GM21717 (cell line): ENCODE results near the gene GPC3.
"Not testable (repeated sequence)": the region's sequence is repeated elsewhere in the genome, so short reads cannot be mapped to it uniquely, and the experiment has no call there.

Experiments used
- ATAC-seq: cut with Tn5 transposase; IDR thresholded peaks from one replicate; pipeline ENCODE4 v1.9.1; 2021; ENCODE audit warnings: mild to moderate bottlenecking, moderate library complexity; ENCODE audit not compliant: unreplicated experiment

The GPC3 gene

DNA sequence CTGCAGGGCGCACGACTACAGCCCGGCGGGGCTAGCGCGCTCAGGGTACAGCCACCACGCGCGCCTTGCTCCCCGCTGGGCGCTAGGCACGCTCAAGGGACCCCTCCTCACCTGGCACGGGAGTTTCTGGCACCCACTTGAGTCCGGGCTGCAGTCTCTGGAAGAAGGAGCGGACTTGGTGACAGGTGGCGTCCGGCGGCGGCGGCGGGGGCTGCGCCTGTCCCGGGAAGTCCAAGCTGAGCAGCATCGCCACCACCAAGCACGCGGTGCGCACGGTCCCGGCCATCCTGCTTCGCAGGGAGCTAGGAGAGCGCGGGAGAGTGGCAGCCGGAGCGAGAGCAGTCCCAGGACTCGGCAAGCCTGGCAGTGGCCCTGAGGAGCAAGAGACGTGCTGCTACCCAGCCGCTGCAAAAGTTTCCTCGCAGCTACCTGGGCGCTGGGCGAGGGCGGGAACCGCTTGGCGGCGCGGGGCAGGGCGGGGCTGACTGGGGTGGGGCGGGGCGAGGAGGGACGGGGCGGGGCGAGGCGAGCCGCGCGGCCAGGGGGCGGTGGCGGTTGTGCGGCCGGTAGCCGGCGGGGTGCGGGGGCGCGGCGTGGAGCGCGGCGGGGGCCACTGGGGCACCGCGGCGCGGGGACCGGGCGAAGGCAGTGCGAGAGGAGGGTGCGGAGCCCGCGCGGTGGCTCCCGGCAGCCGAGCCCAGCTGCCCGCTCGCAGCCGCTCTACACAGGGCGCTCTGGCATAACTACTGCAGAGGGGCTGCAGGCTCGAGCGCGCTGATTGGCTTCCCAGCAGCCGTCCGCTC is at the start of gene GPC3:
TSS of gene GPC3 (minus strand) at position 431 of the 803 bp plus-strand sequence.
- ATAC-seq = no peak

DNA sequence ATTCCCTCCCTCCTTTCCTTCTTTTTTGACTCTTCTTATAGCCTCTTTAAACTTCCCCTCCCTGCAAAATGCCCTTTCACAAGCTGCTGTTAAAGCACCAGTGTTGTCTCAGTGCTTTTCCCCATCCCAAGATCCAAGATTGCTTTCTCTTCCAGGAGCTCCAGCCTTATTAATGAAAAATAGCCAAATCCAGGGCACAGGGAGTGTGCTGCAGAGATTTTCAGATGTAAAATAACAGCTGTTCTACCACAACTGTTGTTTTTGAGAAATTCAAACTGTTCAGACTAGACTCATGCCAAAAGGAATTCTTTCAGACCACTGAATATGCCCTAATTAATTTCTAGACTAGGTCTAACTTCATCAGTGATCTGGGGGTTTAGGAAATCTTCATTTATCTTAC is 47.0 kb upstream of the GPC3 start:
- no peak for ATAC-seq

DNA sequence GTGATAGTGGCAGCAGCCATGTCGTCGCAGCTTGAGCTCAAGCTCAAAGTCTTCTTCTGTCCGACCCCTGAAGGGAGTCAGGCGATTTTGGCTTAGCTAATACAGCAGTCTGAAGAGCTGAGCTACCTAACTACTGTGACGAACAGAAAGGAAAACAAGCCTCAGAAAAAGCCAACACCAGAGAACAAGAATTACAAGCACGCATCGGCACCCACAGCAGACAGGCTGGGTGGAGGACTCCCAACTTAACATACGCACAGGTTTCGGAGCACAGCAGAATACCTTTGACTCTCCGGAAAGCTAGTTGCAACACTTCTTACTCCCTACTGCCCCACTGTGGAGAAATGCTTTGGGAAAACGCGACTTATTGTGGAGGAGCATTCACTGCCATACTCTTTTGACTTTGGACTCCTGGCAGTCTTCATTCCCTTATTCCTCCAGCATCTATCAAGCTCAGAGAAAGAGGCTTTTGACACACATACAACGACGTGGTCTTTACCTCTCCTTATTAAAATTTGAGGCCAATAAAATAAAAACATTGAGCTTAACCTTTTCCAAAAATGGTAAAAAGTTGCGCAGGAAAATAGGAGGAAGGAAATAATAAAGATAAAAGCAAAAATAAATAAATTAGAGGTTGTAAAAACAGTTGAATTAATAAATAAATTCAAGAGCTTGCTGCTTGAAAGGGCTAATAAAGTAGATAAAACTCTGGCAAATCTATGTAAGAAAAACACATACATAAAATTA is 41.3 kb upstream of the GPC3 start:
- no peak for ATAC-seq

GRCh38 chrX:134025986-134026545 is 40.7 kb upstream of the GPC3 start:
- no peak for ATAC-seq

- ATAC-seq = no peak
Measured at GRCh38 chrX:134024686-134025377, 39.4 kb upstream of the GPC3 start.

DNA sequence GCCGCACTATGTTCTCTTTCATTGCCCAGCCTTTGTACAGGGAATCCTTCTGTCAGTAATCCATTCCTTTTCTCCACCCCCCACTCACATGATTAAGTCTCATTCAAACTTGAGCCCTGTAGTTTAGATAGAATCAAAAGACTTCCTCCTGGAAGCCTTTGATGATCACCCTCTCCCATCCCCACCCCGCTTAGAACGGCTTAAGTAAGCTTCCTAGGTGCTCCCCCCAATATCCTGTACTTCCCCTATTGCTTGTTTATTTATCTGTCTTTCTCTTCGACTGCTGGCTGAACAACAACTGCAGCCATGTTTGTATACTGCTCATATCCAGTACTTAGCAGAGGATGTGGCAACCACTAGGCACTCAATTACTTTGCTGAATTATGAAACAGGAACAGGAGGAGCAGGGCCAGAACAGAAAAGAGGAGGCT is 38.5 kb upstream of the GPC3 start:
- ATAC-seq = no peak

DNA sequence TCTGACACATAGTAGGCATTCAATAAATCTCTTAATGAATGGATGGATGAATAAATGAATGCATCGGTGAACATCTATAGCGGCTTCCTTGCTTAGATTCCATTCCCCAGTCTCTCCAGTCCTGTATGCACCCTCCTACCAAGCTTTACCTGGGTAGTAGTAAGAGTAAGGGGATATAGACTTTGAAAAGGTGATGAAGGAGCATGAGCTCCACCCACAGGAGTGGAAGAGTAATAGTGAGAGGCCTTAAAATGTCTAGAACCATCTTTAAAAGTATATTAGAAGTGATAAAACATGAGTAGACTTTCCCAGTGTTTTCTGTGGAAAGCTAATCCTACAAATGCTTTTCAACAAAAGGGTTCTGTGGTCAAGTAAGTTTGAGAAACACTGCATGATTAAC is 35.5 kb upstream of the GPC3 start:
- no peak for ATAC-seq

GRCh38 chrX:134019567-134020206 is 34.3 kb upstream of the GPC3 start:
- no peak for ATAC-seq

- ATAC-seq = not testable (repeated sequence)
Measured at GRCh38 chrX:134016309-134016708, 30.9 kb upstream of the GPC3 start.

DNA sequence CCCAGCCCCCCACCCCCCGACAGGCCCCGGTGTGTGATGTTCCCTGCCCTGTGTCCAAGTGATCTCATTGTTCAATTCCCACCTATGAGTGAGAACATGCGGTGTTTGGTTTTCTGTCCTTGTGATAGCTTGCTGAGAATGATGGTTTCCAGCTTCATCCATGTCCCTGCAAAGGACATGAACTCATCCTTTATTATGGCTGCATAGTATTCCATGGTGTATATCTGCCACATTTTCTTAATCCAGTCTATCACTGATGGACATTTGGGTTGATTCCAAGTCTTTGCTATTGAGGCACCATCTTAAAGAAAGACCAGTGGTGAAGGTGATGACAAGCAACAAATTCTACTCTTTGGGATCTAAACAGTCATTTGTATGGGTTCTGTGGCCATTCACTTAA is 30.1 kb upstream of the GPC3 start:
- ATAC-seq = not testable (repeated sequence)

GRCh38 chrX:134013524-134013923 is 28.1 kb upstream of the GPC3 start:
- ATAC-seq = no peak

GRCh38 chrX:134013092-134013497 is 27.7 kb upstream of the GPC3 start:
- no peak for ATAC-seq

DNA sequence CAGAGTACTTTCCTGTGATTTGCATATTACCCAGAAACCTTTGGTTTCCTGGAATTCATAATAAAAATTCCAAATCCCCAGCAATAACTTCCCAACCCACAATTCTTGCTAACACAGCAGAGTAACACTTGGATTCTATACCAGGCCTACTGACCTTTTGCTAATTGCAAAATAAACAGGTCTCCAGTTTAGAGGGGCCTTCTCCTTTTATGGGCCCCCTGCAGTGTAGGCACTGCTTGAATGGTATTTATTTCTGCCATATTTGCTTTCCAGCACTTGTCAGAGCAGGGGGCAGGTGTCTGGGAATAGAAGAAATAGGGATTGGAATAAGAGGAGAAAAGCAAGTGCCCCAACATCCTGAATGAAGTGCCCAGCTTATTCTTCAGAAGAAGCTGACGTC is 25.3 kb upstream of the GPC3 start:
- no peak for ATAC-seq

- ATAC-seq = no peak
Measured at GRCh38 chrX:134007716-134008115, 22.3 kb upstream of the GPC3 start.

DNA sequence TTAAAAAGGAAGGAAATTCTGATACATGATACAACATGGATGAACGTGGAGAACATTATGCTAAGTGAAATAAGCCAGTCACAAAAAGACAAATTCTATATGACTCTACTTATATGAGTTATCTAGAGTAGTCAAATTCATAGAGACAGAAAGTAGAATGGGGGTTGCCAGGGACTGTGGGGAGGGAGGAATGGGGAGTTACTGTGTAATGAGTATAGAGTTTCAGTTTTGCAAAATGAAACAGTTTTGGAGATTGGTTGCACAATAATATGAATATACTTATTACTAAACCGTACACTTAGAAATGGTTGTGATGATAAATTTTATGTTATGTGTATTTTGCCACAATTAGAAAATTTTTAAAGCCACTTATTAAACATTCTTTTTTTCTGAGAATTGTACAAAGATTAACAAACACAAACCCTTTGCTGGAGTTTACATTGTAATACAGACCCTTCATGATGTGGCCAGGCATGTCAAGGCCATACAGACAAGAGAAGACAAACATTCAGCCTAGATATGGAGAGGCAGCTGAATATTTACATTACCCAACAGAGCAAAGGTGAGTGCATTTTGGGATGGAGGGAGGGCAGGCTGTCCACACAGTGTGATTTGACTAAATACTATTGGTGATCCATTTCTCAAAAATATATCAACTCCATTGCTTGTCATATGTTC is 21.2 kb upstream of the GPC3 start:
- ATAC-seq = no peak

GRCh38 chrX:134004084-134004483 is 18.7 kb upstream of the GPC3 start:
- ATAC-seq = no peak

DNA sequence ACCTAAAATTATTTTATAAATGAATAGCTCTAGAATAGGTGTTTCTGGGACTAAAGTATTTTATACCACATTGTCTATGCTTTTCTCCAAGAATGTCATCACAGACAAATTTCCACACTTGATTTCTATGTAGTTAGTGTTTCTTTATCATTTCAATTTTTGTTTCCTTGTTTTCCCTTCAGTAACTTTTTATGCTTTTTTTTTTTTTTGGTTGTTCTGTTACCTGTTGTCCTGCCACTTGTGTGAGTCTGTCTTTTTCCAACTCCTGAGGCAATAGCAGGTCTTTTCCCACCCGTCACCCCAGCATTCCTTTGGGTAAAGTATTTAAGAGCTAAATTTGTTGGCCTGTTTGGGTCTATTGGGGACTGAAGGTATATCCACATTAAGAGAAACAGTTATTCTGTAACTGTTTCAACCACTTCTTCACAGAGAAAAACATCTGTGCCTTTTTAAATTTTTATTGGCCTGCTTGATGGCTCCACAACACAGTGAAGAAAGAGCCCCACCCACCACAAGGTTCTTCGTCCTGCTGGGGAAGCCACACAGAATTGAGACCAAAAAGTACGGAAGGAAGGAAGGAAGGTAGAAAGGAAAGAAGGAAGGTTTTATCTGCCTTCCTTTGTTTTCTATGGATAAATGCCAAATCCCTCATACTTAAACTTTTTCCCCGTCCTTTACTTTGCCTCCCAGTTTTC is 17.7 kb upstream of the GPC3 start:
- ATAC-seq = no peak

GRCh38 chrX:134000260-134001245 is 15.2 kb upstream of the GPC3 start:
- no peak for ATAC-seq
